ENCODE results near the gene IDE. TPM values are rescaled to one million over a fixed set of nuclear protein-coding genes. Genes with fewer than 3 reads are reported as not detected.

IDE gene
- total and polyA plus RNA-seq, 2 of the 13 experiments (the other 11 are each of a cell fraction or from before 2014, with no cell fraction given) = 16.1 to 52.1 TPM

DNA sequence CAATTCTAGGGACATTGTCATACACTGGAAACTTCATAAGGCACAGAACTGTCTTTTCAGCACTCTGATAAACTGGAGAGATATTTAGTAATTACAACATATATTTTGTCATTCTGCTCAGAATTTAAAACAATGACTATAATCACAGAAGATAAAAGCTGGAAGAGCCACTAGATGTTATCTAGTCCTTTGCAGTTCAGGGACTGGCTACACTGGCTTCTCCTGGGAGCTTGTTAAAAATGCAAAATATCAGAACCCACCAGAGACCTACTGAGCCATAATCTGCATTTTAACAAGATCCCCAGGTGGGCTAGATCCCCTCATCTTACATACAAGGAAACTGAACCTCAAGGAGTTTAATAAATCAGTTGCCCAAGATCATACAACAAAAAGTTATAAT, 32.3 kb downstream of the IDE start:
- H3K27ac ChIP-seq (ENCODE audit: extremely low read length, insufficient read depth, low read length) = no peak overlapping the region
- intact Hi-C loops (cut with micrococcal nuclease; ENCODE audit: unreplicated experiment) = no loop called here
- H3K4me2 ChIP-seq (ENCODE audit: low read depth, low read length) = no peak overlapping the region
- H3K9me3 ChIP-seq (ENCODE audit: low read length) = no peaks in the 10 kb centered on the region
- peaks cover 0 to 6% of the 10 kb centered on the region in 2 experiments; a peak in 1 of 5 replicates for H3K36me3 ChIP-seq (replicated peaks in 1 of 2; ENCODE audit: control insufficient read depth in 1 of 2, insufficient read depth in 2 of 2, low read length in 2 of 2)
- peaks cover 20% of the 10 kb centered on the region for H3K79me2 ChIP-seq (ENCODE audit: insufficient read depth, low read length)
- FAIRE-seq (no peak), ATAC-seq (no peak), DNase-seq (ENCODE audit: low spot score) (no peak)
- CTCF ChIA-PET (ENCODE audit: low intra/inter-chr PET ratio, low total read pairs) = no interaction called here
- H2AFZ ChIP-seq (ENCODE audit: low read length) = no peak overlapping the region
- TF ChIP-seq PHF21A (CRISPR knock-in tag; IDR thresholded peaks at IDR 0.05) (no peak), POLR2G (IDR thresholded peaks at IDR 0.05; ENCODE audit: low read depth, low read length) (no peak), U2AF2 (IDR thresholded peaks at IDR 0.05; ENCODE audit: low read depth, low read length) (no peak), NFKBIZ (CRISPR knock-in tag; IDR thresholded peaks at IDR 0.05) (no peak), SATB2 (CRISPR knock-in tag; IDR thresholded peaks at IDR 0.05) (no peak), SSRP1 (CRISPR knock-in tag; IDR thresholded peaks at IDR 0.05) (no peak), HMG20B (CRISPR knock-in tag; conservative IDR thresholded peaks at IDR 0.05) (no peak), SAFB2 (CRISPR knock-in tag; IDR thresholded peaks at IDR 0.05; ENCODE audit: borderline replicate concordance, low read depth) (no peak)
- TF ChIP-seq, protein P1, sequence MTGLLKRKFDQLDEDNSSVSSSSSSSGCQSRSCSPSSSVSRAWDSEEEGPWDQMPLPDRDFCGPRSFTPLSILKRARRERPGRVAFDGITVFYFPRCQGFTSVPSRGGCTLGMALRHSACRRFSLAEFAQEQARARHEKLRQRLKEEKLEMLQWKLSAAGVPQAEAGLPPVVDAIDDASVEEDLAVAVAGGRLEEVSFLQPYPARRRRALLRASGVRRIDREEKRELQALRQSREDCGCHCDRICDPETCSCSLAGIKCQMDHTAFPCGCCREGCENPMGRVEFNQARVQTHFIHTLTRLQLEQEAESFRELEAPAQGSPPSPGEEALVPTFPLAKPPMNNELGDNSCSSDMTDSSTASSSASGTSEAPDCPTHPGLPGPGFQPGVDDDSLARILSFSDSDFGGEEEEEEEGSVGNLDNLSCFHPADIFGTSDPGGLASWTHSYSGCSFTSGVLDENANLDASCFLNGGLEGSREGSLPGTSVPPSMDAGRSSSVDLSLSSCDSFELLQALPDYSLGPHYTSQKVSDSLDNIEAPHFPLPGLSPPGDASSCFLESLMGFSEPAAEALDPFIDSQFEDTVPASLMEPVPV (CRISPR knock-in tag; IDR thresholded peaks at IDR 0.05) = no peak
- H3K4me3 ChIP-seq (replicated peaks in 1 of 3; ENCODE audit: insufficient read depth in 1 of 3, low read depth in 2 of 3, low read length in 3 of 3) = no peak overlapping the region
- no peaks in the 10 kb centered on the region for H4K20me1 ChIP-seq (ENCODE audit: insufficient read depth, low read length)
- H3K27me3 ChIP-seq (ENCODE audit: control insufficient read depth in 1 of 2, insufficient read depth in 2 of 2, low read length in 2 of 2) = no peaks in the 10 kb centered on the region
- H3K9ac ChIP-seq (ENCODE audit: insufficient read depth, low read depth, low read length) = no peak overlapping the region
- in situ Hi-C loops (cut with HindIII; ENCODE audit: extremely low pct_ligation_motif_present, low pct_unique_long_range_greater_than_20kb) = no loop called here
- no TSS peak for BruUV-seq (replicated peaks)
- no peaks in the 10 kb centered on the region for H3K4me1 ChIP-seq (ENCODE audit: insufficient read depth, low read length)
- POLR2A ChIA-PET = no interaction called here

Data from HepG2 (cell line).